NCI-H187 treated with DMSO at 0.1 percent for 48 hours (cell line): ENCODE measurements around the gene ATG4A.

Experiments used
- DNase-seq: peaks from one replicate; lab custom pipeline; 2025; lab: John Stamatoyannopoulos, UW

ATG4A gene

GRCh38 chrX:108169768-108170167 lies 78.2 kb downstream of the ATG4A start:
- DNase-seq, result no peak

GRCh38 chrX:108171671-108172070 lies 80.1 kb downstream of the ATG4A start:
- DNase-seq, result no peak

- DNase-seq, result no peak
Observed at GRCh38 chrX:108173874-108174273, 82.3 kb downstream of the ATG4A start.

- DNase-seq, result no peak
Observed at GRCh38 chrX:108177351-108178142, 86.0 kb downstream of the ATG4A start.

GRCh38 chrX:108178143-108178498 lies 86.5 kb downstream of the ATG4A start:
- no peak for DNase-seq

- no peak for DNase-seq
Observed at GRCh38 chrX:108186811-108187210, 95.2 kb downstream of the ATG4A start.

- DNase-seq, result no peak
Observed at GRCh38 chrX:108198420-108198819, 106.8 kb downstream of the ATG4A start.

- no peak for DNase-seq
Observed at GRCh38 chrX:108199041-108199440, 107.5 kb downstream of the ATG4A start.

GRCh38 chrX:108199691-108200090 lies 108.1 kb downstream of the ATG4A start:
- no peak for DNase-seq

- DNase-seq, result no peak
Observed at GRCh38 chrX:108203540-108203939, 112.0 kb downstream of the ATG4A start.
